ENCODE results near the gene ZC3H4. TPM values are rescaled to one million over a fixed set of nuclear protein-coding genes. Genes with fewer than 3 reads are reported as not detected.

Gene ZC3H4
- total and polyA plus RNA-seq, 2 donors (not counting 1 experiment from before 2014, with no cell fraction given): 12.7 to 73.7 TPM

- POLR2A ChIA-PET: no interaction called here
- Histone ChIP-seq H3K9me3 (ENCODE audit: control extremely low read depth in 1 of 3, control insufficient read depth in 2 of 3, insufficient read depth in 1 of 3, low read length in 2 of 3) (no peaks in the 10 kb centered on the region), H2AFZ (ENCODE audit: insufficient read depth, low read depth, low read length, poor library complexity, severe bottlenecking) (no peak overlapping the region), H3K27ac (ENCODE audit: low read length in 2 of 2) (no peak overlapping the region), H3K4me3 (ENCODE audit: control extremely low read depth in 1 of 5, extremely low read depth in 1 of 5, insufficient read depth in 1 of 5, low read depth in 2 of 5, low read length in 4 of 5) (no peak overlapping the region), H3K79me2 (ENCODE audit: control insufficient read depth, insufficient read depth, low read length) (peaks cover 7% of the 10 kb centered on the region), H3K36me3 (replicated peaks in 1 of 2; ENCODE audit: control extremely low read depth in 1 of 2, control insufficient read depth in 1 of 2, extremely low read depth in 1 of 2, insufficient read depth in 2 of 2, low read length in 1 of 2) (peaks cover 1 to 50% of the 10 kb centered on the region in 2 experiments), H3K4me2 (replicated peaks; ENCODE audit: low read depth, low read length, poor library complexity, severe bottlenecking) (no peak overlapping the region), H3K4me1 (ENCODE audit: control insufficient read depth in 2 of 2, insufficient read depth in 2 of 2, low read length in 2 of 2) (no peaks in the 10 kb centered on the region), H3K27me3 (replicated peaks in 1 of 4; ENCODE audit: control extremely low read depth in 1 of 4, control insufficient read depth in 3 of 4, insufficient read depth in 4 of 4, low read length in 3 of 4) (no peaks in the 10 kb centered on the region), H4K20me1 (ENCODE audit: control insufficient read depth, insufficient read depth, low read length, poor library complexity, severe bottlenecking) (peaks cover 46% of the 10 kb centered on the region), H3K9ac (ENCODE audit: low read length) (no peak overlapping the region)
- Mint-ChIP-seq H3K4me3 (no peak overlapping the region), H3K4me1 (no peaks in the 10 kb centered on the region), H3K27ac (no peak overlapping the region), H3K9me3 (ENCODE audit: insufficient read depth) (no peaks in the 10 kb centered on the region), H3K27me3 (no peaks in the 10 kb centered on the region)
- no peak for DNase-seq
- ATAC-seq (ENCODE audit: low read depth): no peak
- 100% methylated on average over 11 of the region's 11 CpGs for WGBS (ENCODE audit: insufficient coverage)
- intact Hi-C loops (cut with micrococcal nuclease): no loop called here
- TF ChIP-seq EZH2 (IDR thresholded peaks at IDR 0.05; ENCODE audit: borderline replicate concordance, insufficient read depth, low read depth, low read length, poor library complexity, severe bottlenecking) (no peak), CTCF (IDR thresholded peaks at IDR 0.05) (no peak)
- CTCF ChIA-PET: no interaction called here
Observed at GRCh38 chr19:47065242-47065641, 48.3 kb downstream of the ZC3H4 start.

- WGBS (ENCODE audit: insufficient coverage): 91% methylated on average over 5 of the region's 6 CpGs
- Histone ChIP-seq H3K79me2 (ENCODE audit: control insufficient read depth, insufficient read depth, low read length) (no peaks in the 10 kb centered on the region), H2AFZ (ENCODE audit: insufficient read depth, low read depth, low read length, poor library complexity, severe bottlenecking) (no peak overlapping the region), H3K9ac (ENCODE audit: low read length) (no peak overlapping the region), H3K4me2 (replicated peaks; ENCODE audit: low read depth, low read length, poor library complexity, severe bottlenecking) (no peak overlapping the region), H4K20me1 (ENCODE audit: control insufficient read depth, insufficient read depth, low read length, poor library complexity, severe bottlenecking) (peaks cover 33% of the 10 kb centered on the region), H3K27me3 (replicated peaks in 1 of 4; ENCODE audit: control extremely low read depth in 1 of 4, control insufficient read depth in 3 of 4, insufficient read depth in 4 of 4, low read length in 3 of 4) (no peaks in the 10 kb centered on the region), H3K36me3 (replicated peaks in 1 of 2; ENCODE audit: control extremely low read depth in 1 of 2, control insufficient read depth in 1 of 2, extremely low read depth in 1 of 2, insufficient read depth in 2 of 2, low read length in 1 of 2) (peaks cover 1 to 36% of the 10 kb centered on the region in 2 experiments), H3K4me3 (ENCODE audit: control extremely low read depth in 1 of 5, extremely low read depth in 1 of 5, insufficient read depth in 1 of 5, low read depth in 2 of 5, low read length in 4 of 5) (no peak overlapping the region), H3K9me3 (ENCODE audit: control extremely low read depth in 1 of 3, control insufficient read depth in 2 of 3, insufficient read depth in 1 of 3, low read length in 2 of 3) (no peaks in the 10 kb centered on the region), H3K4me1 (ENCODE audit: control insufficient read depth in 2 of 2, insufficient read depth in 2 of 2, low read length in 2 of 2) (no peaks in the 10 kb centered on the region), H3K27ac (ENCODE audit: low read length in 2 of 2) (no peak overlapping the region)
- ChIA-PET CTCF (interaction anchor here (0.6 kb wide), 2 partner anchors 25 to 1785 kb away, joined by 4 read pairs; no protein-coding TSS in a partner anchor), POLR2A (interaction anchor here (0.6 kb wide), 1 partner anchor 169 kb away, joined by 3 read pairs; no protein-coding TSS in a partner anchor)
- Mint-ChIP-seq H3K27ac (no peak overlapping the region), H3K9me3 (ENCODE audit: insufficient read depth) (no peaks in the 10 kb centered on the region), H3K4me3 (no peak overlapping the region), H3K27me3 (no peaks in the 10 kb centered on the region), H3K4me1 (no peaks in the 10 kb centered on the region)
- intact Hi-C loops (cut with micrococcal nuclease): no loop called here
- ATAC-seq (ENCODE audit: low read depth) (no peak), DNase-seq (no peak)
- TF ChIP-seq EZH2 (IDR thresholded peaks at IDR 0.05; ENCODE audit: borderline replicate concordance, insufficient read depth, low read depth, low read length, poor library complexity, severe bottlenecking) (no peak), CTCF (IDR thresholded peaks at IDR 0.05) (no peak)
Observed at GRCh38 chr19:47063874-47064273, 49.7 kb downstream of the ZC3H4 start.
